ACC112 (cell line): ENCODE results near the gene DNMT3A.

ENCODE experiments used
- H2AFZ ChIP-seq: fragments of 200-600 bp; sonication (generic); one replicate; pipeline ENCODE4 v1.6.0; 2017; ENCODE audit warnings: antibody characterized with exemption, low read length; ENCODE audit not compliant: unreplicated experiment
- H3K27ac ChIP-seq: fragments of 200-600 bp; sonication (generic); 2 replicates; pipeline ENCODE4 v1.5.1; 2014; ENCODE audit warnings: low read depth, mild to moderate bottlenecking, antibody characterized with exemption, low read length, moderate library complexity
- H3K27me3 ChIP-seq: fragments of 200-600 bp; sonication (generic); 2 replicates; pipeline ENCODE4 v1.6.1; 2014; ENCODE audit warnings: mild to moderate bottlenecking, antibody characterized with exemption, low read length, moderate library complexity, mixed read lengths; ENCODE audit not compliant: insufficient read depth
- H3K36me3 ChIP-seq: fragments of 200-600 bp; sonication (generic); 2 replicates; pipeline ENCODE4 v1.6.1; 2016; ENCODE audit warnings: mild to moderate bottlenecking, antibody characterized with exemption, low read length, moderate library complexity, mixed read lengths; ENCODE audit not compliant: insufficient read depth
- H3K4me1 ChIP-seq: fragments of 200-600 bp; sonication (generic); one replicate; pipeline ENCODE4 v1.6.1; 2016; ENCODE audit warnings: low read length, mixed read lengths; ENCODE audit not compliant: insufficient read depth, unreplicated experiment, control insufficient read depth
- H3K4me3 ChIP-seq: fragments of 200-600 bp; sonication (generic); 2 replicates; pipeline ENCODE4 v1.5.1; 2014; ENCODE audit warnings: mild to moderate bottlenecking, low read depth, low read length
- H3K79me2 ChIP-seq: fragments of 200-600 bp; sonication (generic); one replicate; pipeline ENCODE4 v1.6.0; 2016; ENCODE audit warnings: low read length; ENCODE audit not compliant: control insufficient read depth, unreplicated experiment, insufficient read depth

Gene DNMT3A

DNA sequence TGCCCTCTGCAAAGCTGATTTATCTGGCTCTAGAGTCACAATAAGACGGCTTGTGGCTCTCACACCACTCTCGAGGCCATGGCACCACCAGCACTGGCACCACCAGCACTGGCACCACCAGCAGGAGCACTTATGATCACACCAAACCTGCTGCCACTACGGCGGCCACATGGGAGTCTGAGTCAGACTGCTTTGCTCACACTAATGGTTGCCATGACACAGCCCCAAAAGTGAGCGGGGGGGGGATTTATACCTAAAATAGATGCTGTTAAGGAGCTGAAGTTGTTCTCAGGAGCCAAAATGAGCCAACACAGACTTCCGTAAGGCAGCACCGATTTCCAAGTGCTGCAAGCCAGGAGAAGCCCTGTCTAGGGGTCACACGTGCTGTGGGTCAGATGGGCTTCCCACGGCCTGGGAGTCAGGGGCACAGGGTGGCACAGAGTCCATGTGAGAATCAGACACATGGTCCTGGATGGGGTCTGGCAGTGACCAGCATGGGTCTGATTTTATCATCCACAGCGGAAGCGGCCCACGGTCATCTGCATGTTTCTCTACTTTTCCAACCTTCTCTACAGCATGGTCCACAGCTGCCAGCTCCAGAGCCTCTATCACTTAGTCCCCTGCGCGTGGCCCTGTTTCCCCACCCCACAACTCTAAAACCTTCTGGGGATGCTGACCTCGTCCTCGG, 16.7 kb downstream of the DNMT3A start:
- Histone ChIP-seq H3K4me3 (no peak overlapping the region), H3K27ac (no peak overlapping the region), H2AFZ (no peak overlapping the region), H3K4me1 (no peaks in the 10 kb centered on the region), H3K36me3 (peaks cover 12% of the 10 kb centered on the region), H3K27me3 (no peaks in the 10 kb centered on the region), H3K79me2 (no peaks in the 10 kb centered on the region)

GRCh38 chr2:25324251-25324650, 17.5 kb downstream of the DNMT3A start:
- Histone ChIP-seq H3K27ac (no peak overlapping the region), H3K36me3 (peaks cover 12% of the 10 kb centered on the region), H3K27me3 (no peaks in the 10 kb centered on the region), H3K4me1 (no peaks in the 10 kb centered on the region), H3K79me2 (no peaks in the 10 kb centered on the region), H2AFZ (no peak overlapping the region), H3K4me3 (no peak overlapping the region)

GRCh38 chr2:25323610-25324189, 18.0 kb downstream of the DNMT3A start:
- Histone ChIP-seq H3K4me1 (no peaks in the 10 kb centered on the region), H3K27ac (no peak overlapping the region), H3K36me3 (peaks cover 12% of the 10 kb centered on the region), H3K79me2 (no peaks in the 10 kb centered on the region), H2AFZ (no peak overlapping the region), H3K4me3 (no peak overlapping the region), H3K27me3 (no peaks in the 10 kb centered on the region)

- no peak overlapping the region for H2AFZ ChIP-seq
- H3K27ac ChIP-seq: no peak overlapping the region
- no peaks in the 10 kb centered on the region for H3K4me1 ChIP-seq
- H3K36me3 ChIP-seq: peaks cover 12% of the 10 kb centered on the region
- H3K4me3 ChIP-seq: no peak overlapping the region
- no peaks in the 10 kb centered on the region for H3K27me3 ChIP-seq
- no peaks in the 10 kb centered on the region for H3K79me2 ChIP-seq
These were observed 18.6 kb downstream of the DNMT3A start for GRCh38 chr2:25323042-25323514.

DNA sequence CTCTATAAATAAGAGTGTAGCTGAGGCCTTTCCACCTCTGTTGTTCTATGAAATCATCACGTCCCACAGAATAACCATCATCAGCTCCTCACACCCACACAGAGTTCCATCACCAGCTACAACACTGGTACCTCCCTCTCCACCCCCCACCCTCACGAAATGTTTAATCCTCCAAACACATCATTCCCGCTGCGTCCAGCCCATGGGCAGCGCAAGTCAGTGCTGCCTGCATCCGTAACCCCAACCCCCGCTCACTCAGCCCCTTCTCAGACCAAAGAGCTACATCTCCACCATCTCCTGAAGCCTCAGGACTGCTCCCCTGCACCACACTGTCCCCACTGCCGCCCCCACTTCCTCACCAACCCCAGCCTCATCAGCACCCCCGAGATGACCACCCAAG, 19.4 kb downstream of the DNMT3A start:
- Histone ChIP-seq H3K4me1 (no peaks in the 10 kb centered on the region), H3K4me3 (no peak overlapping the region), H3K36me3 (peaks cover 9% of the 10 kb centered on the region), H3K27me3 (no peaks in the 10 kb centered on the region), H2AFZ (no peak overlapping the region), H3K27ac (no peak overlapping the region), H3K79me2 (no peaks in the 10 kb centered on the region)

DNA sequence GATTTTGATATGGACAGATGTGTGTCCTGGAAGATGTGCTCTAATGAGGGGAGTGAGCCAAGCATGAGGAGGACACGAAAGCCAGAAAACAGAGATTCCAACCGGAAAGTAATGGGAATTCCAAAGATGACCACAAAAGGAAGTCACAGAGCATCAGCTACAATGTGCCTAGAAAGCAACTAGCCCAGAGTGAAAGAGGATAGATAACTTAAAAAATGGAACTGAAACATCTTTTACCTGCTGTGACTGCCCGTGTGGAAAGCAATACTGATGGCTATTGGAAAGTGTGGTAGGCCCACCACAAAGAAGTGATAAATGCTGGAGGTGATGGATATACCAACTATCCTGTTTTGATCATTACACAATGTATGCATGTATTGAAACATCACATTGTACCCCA, 21.6 kb downstream of the DNMT3A start:
- Histone ChIP-seq H3K27ac (no peak overlapping the region), H3K4me1 (no peaks in the 10 kb centered on the region), H2AFZ (no peak overlapping the region), H3K79me2 (no peaks in the 10 kb centered on the region), H3K36me3 (no peaks in the 10 kb centered on the region), H3K4me3 (no peak overlapping the region), H3K27me3 (no peaks in the 10 kb centered on the region)

GRCh38 chr2:25316101-25316500, 25.6 kb downstream of the DNMT3A start:
- Histone ChIP-seq H3K79me2 (no peaks in the 10 kb centered on the region), H3K27ac (no peak overlapping the region), H3K27me3 (no peaks in the 10 kb centered on the region), H3K4me1 (no peaks in the 10 kb centered on the region), H3K4me3 (no peak overlapping the region), H3K36me3 (peaks cover 4% of the 10 kb centered on the region; the same call in 1 of the 2 replicates), H2AFZ (no peak overlapping the region)

GRCh38 chr2:25315316-25315680, 26.4 kb downstream of the DNMT3A start:
- H3K4me1 ChIP-seq: no peaks in the 10 kb centered on the region
- no peaks in the 10 kb centered on the region for H3K27me3 ChIP-seq
- no peak overlapping the region for H2AFZ ChIP-seq
- H3K4me3 ChIP-seq: no peak overlapping the region
- H3K79me2 ChIP-seq: no peaks in the 10 kb centered on the region
- H3K27ac ChIP-seq: no peak overlapping the region
- H3K36me3 ChIP-seq: peaks cover 4% of the 10 kb centered on the region; the same call in 1 of the 2 replicates

GRCh38 chr2:25314514-25315315, 27.0 kb downstream of the DNMT3A start:
- Histone ChIP-seq H3K4me3 (no peak overlapping the region), H3K27me3 (no peaks in the 10 kb centered on the region), H3K36me3 (peaks cover 4% of the 10 kb centered on the region; the same call in 1 of the 2 replicates), H3K27ac (no peak overlapping the region), H3K79me2 (no peaks in the 10 kb centered on the region), H2AFZ (no peak overlapping the region), H3K4me1 (no peaks in the 10 kb centered on the region)

DNA sequence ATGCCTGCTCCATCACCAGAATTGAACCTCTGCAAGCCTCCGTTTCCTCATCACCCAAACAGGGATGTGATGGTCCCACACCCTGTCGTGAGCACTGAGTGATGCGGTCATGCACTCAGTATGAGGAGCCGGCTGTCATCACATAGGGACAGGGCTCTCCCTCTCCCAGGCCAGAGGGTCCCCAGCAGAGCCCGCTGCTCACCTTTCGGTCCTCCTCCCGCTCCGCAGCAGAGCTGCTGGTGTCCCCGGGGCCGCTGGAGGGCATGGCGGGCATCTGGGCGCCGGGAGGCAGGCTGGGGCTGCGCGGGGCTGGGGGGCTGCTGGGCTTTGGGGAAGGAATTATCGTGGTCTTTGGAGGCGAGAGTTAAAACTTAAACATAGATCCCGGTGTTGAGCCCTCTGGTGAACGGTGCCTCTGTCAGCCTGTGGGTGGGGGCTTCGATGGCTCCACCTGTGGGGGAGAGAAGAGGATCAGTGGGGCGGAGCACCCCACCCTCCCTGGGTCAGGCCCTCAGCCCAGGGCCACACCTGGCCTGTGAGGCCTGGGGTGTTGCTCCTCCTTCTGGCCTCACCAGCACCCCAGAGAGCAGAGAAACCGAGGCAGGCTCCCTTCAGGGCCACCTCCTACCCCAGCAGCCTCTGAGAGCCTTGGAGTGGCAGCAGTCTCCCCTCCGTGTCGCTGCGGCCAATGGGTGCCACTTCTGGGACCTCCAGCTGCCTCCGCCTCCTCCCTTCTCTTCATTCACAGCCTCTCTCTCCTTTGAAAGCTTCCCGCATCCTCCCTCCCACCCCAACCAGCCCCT, 27.8 kb downstream of the DNMT3A start:
- Histone ChIP-seq H3K27ac (no peak overlapping the region), H2AFZ (no peak overlapping the region), H3K4me3 (no peak overlapping the region), H3K27me3 (no peaks in the 10 kb centered on the region), H3K79me2 (no peaks in the 10 kb centered on the region), H3K36me3 (peaks cover 4% of the 10 kb centered on the region; the same call in 1 of the 2 replicates), H3K4me1 (no peaks in the 10 kb centered on the region)
